Mesothelial cell of epicardium (in vitro differentiated cells): ENCODE data around the gene PLXND1. TPM values are rescaled to one million over a fixed set of nuclear protein-coding genes. Genes with fewer than 3 reads are reported as not detected.
"Not testable (repeated sequence)": the region's sequence is repeated elsewhere in the genome, so short reads cannot be mapped to it uniquely, and the experiment has no call there.

Experiments used
- DNase-seq, 2 experiments: peaks; one replicate each; pipeline ENCODE4 v3.0.0; 2021; ENCODE audit warnings: low spot score in 2 of 2; ENCODE audit not compliant: unreplicated experiment in 2 of 2
- H3K27ac Mint-ChIP-seq: 2 replicates; pipeline ENCODE4 v1.8.0; 2021; ENCODE audit warnings: mixed read lengths
- H3K27me3 Mint-ChIP-seq: 2 replicates; pipeline ENCODE4 v1.8.0; 2021; ENCODE audit warnings: low read depth, mixed read lengths
- H3K36me3 Mint-ChIP-seq: 2 replicates; pipeline ENCODE4 v1.8.0; 2021; ENCODE audit warnings: mixed read lengths
- H3K4me1 Mint-ChIP-seq: 2 replicates; pipeline ENCODE4 v1.8.0; 2021; ENCODE audit warnings: mixed read lengths
- H3K4me3 Mint-ChIP-seq: 2 replicates; pipeline ENCODE4 v1.8.0; 2021; ENCODE audit warnings: mild to moderate bottlenecking, moderate library complexity, mixed read lengths
- H3K9me3 Mint-ChIP-seq: 2 replicates; pipeline ENCODE4 v1.8.0; 2021; ENCODE audit warnings: mixed read lengths
- total RNA-seq: library from RNA; stranded (reverse); gene quantifications from 3 replicates; pipeline ENCODE4 v1.2.1, GENCODE V29; 2021
- TF ChIP-seq, protein P1 (sequence below): fragments of 200-600 bp; sonication (generic); IDR thresholded peaks from one replicate; pipeline ENCODE4 v1.5.0; 2021; ENCODE audit warnings: antibody characterized with exemption; ENCODE audit not compliant: unreplicated experiment

PLXND1 gene
- total RNA-seq, 1 donor from 2014 or later = 60.6 TPM

- Mint-ChIP-seq H3K9me3 (no peaks in the 10 kb centered on the region), H3K36me3 (no peaks in the 10 kb centered on the region), H3K27ac (no peak overlapping the region), H3K4me1 (peaks cover 29% of the 10 kb centered on the region), H3K27me3 (peaks cover 13% of the 10 kb centered on the region), H3K4me3 (no peak overlapping the region)
- TF ChIP-seq, protein P1, sequence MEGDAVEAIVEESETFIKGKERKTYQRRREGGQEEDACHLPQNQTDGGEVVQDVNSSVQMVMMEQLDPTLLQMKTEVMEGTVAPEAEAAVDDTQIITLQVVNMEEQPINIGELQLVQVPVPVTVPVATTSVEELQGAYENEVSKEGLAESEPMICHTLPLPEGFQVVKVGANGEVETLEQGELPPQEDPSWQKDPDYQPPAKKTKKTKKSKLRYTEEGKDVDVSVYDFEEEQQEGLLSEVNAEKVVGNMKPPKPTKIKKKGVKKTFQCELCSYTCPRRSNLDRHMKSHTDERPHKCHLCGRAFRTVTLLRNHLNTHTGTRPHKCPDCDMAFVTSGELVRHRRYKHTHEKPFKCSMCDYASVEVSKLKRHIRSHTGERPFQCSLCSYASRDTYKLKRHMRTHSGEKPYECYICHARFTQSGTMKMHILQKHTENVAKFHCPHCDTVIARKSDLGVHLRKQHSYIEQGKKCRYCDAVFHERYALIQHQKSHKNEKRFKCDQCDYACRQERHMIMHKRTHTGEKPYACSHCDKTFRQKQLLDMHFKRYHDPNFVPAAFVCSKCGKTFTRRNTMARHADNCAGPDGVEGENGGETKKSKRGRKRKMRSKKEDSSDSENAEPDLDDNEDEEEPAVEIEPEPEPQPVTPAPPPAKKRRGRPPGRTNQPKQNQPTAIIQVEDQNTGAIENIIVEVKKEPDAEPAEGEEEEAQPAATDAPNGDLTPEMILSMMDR = no peak
- DNase-seq = no peak
These were observed 4.9 kb upstream of the PLXND1 start for GRCh38 chr3:129611446-129611800.

- not testable (repeated sequence) for H3K27ac Mint-ChIP-seq, H3K36me3 Mint-ChIP-seq, DNase-seq, H3K4me3 Mint-ChIP-seq, H3K9me3 Mint-ChIP-seq
- Mint-ChIP-seq H3K4me1 (peaks cover 29% of the 10 kb centered on the region), H3K27me3 (peaks cover 13% of the 10 kb centered on the region)
These were observed 4.4 kb upstream of the PLXND1 start for GRCh38 chr3:129610794-129611445.

- no peak for DNase-seq
- H3K4me3 Mint-ChIP-seq = no peak overlapping the region
- H3K36me3 Mint-ChIP-seq = no peaks in the 10 kb centered on the region
- peaks cover 18% of the 10 kb centered on the region for H3K27me3 Mint-ChIP-seq
- TF ChIP-seq, protein P1 = no peak
- peaks cover 32% of the 10 kb centered on the region for H3K4me1 Mint-ChIP-seq
- H3K27ac Mint-ChIP-seq = no peak overlapping the region
- no peaks in the 10 kb centered on the region for H3K9me3 Mint-ChIP-seq
These were observed 3.8 kb upstream of the PLXND1 start for GRCh38 chr3:129610276-129610675.

DNA sequence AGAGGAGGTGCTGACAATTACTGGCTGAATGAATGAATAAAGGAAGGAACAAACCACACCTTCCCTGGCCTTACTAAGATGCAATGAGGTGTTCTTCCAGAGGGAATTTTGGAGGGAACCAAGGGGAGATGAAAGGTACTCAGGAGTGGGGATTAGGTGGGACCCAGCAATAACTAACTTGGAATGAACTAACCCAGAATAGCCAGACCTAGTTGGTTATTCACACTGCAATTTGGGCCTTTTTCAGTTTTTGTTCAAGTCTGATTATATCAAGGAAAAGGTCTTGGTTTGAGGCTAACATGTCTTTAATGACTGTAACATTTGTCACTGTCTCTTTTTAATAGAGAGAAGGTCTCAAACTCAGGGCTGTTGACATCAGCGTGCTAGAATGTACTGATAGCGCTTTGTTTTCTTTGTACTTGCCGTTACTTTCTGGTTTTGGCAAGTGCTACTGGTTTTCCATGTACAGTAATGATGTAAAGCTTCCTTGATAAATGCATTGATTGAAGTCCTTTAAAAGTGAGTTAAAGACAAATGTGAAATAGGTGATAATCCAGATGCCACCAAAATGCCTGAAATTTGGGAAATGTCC, 3.2 kb upstream of the PLXND1 start:
- Mint-ChIP-seq H3K4me3 (no peak overlapping the region), H3K27ac (no peak overlapping the region), H3K36me3 (no peaks in the 10 kb centered on the region), H3K27me3 (peaks cover 24% of the 10 kb centered on the region), H3K4me1 (peaks cover 34% of the 10 kb centered on the region), H3K9me3 (no peaks in the 10 kb centered on the region)
- TF ChIP-seq, protein P1 = no peak
- DNase-seq = no peak

GRCh38 chr3:129608936-129609590, 2.6 kb upstream of the PLXND1 start:
- Mint-ChIP-seq H3K9me3 (no peaks in the 10 kb centered on the region), H3K36me3 (no peaks in the 10 kb centered on the region), H3K4me3 (peak overlapping the region; percentile 40), H3K4me1 (peaks cover 40% of the 10 kb centered on the region), H3K27me3 (peaks cover 30% of the 10 kb centered on the region), H3K27ac (no peak overlapping the region)
- no peak for DNase-seq
- TF ChIP-seq, protein P1 = no peak
